GM13976 (cell line): Measurements from ENCODE around the gene CEP95.

Experiments
- DNase-seq: peaks from one replicate; pipeline ENCODE4 v3.0.0; 2012; ENCODE audit warnings: low spot score
- in situ Hi-C: fragments of 300-500 bp; cut with MboI; formaldehyde crosslinking; loops from one replicate; pipeline ENCODE4 v1.12.0; 2022; ENCODE audit warnings: low sequenced_read_pairs, mixed read lengths, inconsistent platforms; ENCODE audit not compliant: unreplicated experiment
- TF ChIP-seq, protein P1 (sequence below): IDR thresholded peaks from 2 replicates; pipeline ENCODE4 v1.5.1; 2012; ENCODE audit warnings: borderline replicate concordance, mild to moderate bottlenecking; ENCODE audit not compliant: insufficient read depth; ENCODE audit errors: extremely low read depth, missing control alignments, control extremely low read depth

CEP95 gene

DNA sequence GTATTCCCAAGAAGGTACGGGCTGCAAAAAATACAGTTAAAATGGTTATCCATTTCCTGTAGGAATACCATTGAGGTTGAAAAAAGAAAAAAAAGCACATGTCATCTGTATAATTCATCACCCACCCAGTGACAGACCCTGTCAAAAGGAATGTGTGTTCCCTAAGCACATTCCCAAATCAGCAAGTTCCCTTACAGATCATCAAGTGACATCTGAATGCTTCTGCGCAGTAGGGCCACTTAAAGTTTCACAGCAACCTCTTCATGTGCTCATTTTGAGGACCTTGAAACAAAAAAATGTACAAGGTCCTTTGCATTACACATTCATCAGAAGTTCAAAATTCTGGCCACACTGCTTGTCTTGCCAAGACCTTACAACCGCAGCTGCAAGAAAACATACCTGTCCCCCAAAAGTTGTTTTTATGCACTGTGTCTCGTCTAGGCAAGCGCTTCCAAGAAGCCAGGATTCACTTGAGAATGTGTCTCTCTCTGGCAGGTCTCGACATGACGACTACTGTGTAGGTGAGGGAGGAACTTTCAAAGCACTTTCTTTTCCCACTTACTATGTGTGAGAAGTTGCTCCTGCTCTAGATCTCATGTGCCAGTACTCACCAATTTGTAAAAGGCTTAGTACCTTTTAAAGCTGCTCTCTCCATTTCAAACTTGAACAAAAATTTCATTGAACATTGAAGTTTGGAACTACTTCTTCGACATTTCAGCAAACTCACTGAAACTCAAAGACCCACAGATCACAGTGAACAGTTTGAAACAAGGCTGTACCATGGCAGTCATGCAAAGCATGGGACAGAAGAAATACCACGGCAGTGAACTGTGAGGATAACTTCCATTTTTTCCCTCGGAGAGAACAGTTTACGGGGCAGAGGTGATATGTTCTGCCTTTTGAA is 5.7 kb upstream of the CEP95 start:
- no peak for DNase-seq
- TF ChIP-seq, protein P1, sequence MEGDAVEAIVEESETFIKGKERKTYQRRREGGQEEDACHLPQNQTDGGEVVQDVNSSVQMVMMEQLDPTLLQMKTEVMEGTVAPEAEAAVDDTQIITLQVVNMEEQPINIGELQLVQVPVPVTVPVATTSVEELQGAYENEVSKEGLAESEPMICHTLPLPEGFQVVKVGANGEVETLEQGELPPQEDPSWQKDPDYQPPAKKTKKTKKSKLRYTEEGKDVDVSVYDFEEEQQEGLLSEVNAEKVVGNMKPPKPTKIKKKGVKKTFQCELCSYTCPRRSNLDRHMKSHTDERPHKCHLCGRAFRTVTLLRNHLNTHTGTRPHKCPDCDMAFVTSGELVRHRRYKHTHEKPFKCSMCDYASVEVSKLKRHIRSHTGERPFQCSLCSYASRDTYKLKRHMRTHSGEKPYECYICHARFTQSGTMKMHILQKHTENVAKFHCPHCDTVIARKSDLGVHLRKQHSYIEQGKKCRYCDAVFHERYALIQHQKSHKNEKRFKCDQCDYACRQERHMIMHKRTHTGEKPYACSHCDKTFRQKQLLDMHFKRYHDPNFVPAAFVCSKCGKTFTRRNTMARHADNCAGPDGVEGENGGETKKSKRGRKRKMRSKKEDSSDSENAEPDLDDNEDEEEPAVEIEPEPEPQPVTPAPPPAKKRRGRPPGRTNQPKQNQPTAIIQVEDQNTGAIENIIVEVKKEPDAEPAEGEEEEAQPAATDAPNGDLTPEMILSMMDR = no peak
- in situ Hi-C loops = no loop called here

DNA sequence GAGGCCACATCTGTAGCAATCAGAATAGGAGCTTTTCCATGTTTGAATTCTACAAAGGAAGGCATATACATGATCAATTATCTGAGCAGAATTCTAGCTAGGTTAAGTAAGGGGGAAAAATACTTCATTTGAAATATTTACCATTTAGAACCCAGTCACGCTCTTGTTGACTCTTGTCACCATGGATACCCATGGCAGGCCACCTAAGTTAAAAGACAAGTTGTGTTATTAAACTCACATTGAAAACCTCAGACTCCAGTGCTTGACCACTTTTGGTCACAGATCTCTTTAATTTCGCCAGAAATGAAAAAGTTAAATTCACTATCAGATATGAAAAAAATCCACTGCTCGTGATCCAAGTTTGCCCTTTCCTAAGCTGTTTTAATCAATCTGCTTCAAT is 4.8 kb upstream of the CEP95 start:
- TF ChIP-seq, protein P1 = no peak
- in situ Hi-C loops = no loop called here
- no peak for DNase-seq

DNA sequence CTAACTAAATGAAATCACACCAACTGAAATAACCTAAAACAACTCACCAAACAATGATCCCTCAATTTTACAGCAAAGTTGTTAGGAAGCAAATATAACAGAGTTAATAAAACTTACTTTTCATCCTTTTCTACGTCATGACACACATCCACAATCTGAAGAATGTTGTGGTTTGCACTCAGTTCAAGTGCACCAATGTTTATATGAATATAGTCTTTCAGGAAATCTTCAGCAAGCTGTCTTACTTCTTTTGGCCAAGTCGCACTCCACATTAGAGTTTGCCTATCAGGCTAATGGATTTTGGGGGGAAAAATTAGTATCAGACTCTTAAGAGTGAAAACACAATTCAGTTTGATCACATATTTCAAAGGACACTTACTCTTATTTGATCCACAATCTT is 4.0 kb upstream of the CEP95 start:
- TF ChIP-seq, protein P1 = no peak
- DNase-seq = no peak
- in situ Hi-C loops = no loop called here

DNA sequence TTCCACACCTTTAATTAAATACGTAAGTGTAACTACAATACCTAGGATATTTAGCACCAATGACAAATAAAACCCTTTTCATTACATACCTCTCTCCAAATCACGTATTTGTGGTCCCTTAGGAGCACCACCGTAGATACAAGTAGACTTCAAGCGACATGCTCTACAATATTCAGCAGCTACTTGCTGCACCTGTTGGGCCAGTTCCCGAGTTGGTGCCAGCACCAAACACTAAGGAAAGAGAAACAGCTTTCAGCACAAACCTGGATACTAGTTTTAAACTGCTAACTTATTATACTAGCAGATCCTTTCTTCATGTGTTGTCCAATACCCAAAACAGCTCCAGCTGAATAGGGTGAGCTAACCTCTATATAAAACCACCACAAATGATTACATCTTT is 3.4 kb upstream of the CEP95 start:
- no peak for DNase-seq
- TF ChIP-seq, protein P1 = no peak
- in situ Hi-C loops = no loop called here

DNA sequence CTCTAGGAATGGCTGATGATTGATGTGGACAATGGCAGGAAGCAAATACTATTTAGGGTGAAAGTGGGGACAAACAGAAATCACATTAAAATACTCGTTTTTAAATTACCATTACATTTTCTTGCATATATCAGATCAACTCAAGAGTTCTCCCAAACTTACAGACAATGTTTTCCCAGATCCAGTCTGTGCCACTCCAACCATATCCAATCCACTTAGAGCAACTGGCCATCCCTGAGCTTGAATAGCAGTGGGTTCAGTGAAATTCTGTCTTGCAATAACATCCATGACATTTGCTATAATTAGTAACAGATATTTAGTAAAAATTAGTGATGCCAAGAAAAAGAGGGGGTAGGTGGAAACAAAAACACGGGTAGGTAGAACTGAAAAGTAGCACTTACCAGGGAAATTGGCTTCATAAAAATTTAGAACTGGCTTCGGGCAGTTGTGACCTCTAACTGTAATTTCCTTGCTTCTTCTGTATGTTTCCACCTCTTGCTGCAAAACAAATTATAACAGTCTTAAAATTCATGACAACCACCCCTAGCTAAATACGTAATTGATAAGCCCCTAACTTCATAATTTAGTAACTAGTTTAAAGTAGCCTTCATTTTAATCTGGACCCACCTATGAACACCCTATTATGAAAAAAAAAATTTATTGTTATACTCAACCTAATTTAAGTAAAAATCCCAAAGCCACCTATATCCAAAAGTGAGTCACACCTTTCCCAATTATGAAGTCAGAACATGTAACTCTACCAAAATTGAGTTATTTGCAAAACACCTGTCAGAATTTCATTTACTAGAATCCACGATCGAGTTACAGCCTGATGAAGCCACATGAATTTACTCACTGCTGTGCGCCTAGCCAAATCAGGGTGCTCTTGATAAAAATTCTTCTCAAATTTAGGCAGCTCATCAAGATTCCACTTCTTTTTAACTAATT is 2.7 kb upstream of the CEP95 start:
- no peak for DNase-seq
- TF ChIP-seq, protein P1 = no peak
- in situ Hi-C loops = no loop called here

DNA sequence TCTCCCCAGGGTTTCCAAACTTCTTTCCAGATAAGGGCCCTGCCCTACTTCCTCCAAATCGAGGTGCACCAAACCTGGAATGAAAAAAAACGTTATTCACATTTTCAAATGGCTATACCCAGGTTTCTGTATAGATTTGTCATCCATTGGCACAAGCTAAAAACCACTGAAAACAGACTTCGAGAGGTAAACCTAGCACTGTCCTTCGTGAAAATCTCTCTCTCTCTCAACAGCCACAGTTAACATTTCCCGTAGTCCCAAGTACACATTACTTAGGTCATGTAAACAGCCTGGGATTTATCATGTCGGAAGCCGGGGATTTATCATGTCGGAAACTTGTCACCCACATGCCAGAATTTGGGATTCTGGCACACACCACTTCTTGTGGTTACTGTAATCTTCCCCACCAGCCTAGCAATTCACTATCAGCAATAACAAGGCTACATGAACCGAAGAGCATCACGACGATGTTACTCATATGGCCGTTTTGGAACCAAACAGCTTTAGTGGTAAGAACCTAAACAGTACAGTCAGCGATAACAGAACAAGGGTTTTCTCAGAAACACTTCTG is 1.9 kb upstream of the CEP95 start:
- DNase-seq = no peak
- in situ Hi-C loops = no loop called here
- TF ChIP-seq, protein P1 = no peak
